Measurements from ENCODE around the gene ABL2.

DNA sequence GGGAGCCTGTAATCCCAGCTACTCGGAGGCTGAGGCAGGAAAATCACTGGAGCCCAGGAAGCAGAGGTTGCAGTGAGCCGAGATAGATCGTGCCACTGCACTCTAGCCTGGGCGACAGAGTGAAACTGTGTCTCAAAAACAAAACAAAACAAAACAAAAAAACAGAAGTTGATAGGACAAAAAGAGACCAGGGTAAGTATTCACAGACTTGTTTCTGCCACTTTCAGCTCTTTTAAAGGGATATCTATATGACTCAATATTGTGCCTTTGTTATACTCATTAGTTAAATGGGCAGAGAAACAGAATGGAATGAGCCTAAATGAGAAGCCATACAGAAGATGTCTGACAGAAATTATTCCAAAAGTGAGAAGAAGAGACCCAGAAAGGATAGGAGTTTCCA, 23.1 kb upstream of the ABL2 start:
- TF ChIP-seq, protein P1, sequence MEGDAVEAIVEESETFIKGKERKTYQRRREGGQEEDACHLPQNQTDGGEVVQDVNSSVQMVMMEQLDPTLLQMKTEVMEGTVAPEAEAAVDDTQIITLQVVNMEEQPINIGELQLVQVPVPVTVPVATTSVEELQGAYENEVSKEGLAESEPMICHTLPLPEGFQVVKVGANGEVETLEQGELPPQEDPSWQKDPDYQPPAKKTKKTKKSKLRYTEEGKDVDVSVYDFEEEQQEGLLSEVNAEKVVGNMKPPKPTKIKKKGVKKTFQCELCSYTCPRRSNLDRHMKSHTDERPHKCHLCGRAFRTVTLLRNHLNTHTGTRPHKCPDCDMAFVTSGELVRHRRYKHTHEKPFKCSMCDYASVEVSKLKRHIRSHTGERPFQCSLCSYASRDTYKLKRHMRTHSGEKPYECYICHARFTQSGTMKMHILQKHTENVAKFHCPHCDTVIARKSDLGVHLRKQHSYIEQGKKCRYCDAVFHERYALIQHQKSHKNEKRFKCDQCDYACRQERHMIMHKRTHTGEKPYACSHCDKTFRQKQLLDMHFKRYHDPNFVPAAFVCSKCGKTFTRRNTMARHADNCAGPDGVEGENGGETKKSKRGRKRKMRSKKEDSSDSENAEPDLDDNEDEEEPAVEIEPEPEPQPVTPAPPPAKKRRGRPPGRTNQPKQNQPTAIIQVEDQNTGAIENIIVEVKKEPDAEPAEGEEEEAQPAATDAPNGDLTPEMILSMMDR (IDR thresholded peaks at IDR 0.05), result no peak
- TF ChIP-seq, protein P2, sequence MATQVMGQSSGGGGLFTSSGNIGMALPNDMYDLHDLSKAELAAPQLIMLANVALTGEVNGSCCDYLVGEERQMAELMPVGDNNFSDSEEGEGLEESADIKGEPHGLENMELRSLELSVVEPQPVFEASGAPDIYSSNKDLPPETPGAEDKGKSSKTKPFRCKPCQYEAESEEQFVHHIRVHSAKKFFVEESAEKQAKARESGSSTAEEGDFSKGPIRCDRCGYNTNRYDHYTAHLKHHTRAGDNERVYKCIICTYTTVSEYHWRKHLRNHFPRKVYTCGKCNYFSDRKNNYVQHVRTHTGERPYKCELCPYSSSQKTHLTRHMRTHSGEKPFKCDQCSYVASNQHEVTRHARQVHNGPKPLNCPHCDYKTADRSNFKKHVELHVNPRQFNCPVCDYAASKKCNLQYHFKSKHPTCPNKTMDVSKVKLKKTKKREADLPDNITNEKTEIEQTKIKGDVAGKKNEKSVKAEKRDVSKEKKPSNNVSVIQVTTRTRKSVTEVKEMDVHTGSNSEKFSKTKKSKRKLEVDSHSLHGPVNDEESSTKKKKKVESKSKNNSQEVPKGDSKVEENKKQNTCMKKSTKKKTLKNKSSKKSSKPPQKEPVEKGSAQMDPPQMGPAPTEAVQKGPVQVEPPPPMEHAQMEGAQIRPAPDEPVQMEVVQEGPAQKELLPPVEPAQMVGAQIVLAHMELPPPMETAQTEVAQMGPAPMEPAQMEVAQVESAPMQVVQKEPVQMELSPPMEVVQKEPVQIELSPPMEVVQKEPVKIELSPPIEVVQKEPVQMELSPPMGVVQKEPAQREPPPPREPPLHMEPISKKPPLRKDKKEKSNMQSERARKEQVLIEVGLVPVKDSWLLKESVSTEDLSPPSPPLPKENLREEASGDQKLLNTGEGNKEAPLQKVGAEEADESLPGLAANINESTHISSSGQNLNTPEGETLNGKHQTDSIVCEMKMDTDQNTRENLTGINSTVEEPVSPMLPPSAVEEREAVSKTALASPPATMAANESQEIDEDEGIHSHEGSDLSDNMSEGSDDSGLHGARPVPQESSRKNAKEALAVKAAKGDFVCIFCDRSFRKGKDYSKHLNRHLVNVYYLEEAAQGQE (IDR thresholded peaks at IDR 0.05; ENCODE audit: insufficient read depth in 1 of 2, low read depth in 2 of 2, low read length in 1 of 2), result no peak
- no peak for TF ChIP-seq SIN3A (IDR thresholded peaks at IDR 0.05; ENCODE audit: borderline replicate concordance, insufficient read depth, low read depth, low read length)
- no peak for TF ChIP-seq POLR2AphosphoS5 (IDR thresholded peaks at IDR 0.05; ENCODE audit: low read depth, low read length)

Data from Panc1 (cell line).